Suppressor macrophage (primary cell): ENCODE measurements around the gene CHCHD6.
A peak's percentile ranks its signal among the peaks of the same experiment; 100 is the strongest.

Source experiments
- DNase-seq, 4 experiments: peaks; one replicate each; pipeline ENCODE4 v3.0.0-alpha.2; 2020 to 2022

Gene CHCHD6

GRCh38 chr3:126926684-126927400 is 222.8 kb downstream of the CHCHD6 start:
- peak; percentile 41 to 71 (median 56) for DNase-seq

GRCh38 chr3:126927401-126927750 is 223.3 kb downstream of the CHCHD6 start:
- no peak for DNase-seq

- DNase-seq, result no peak
These were observed 223.8 kb downstream of the CHCHD6 start for GRCh38 chr3:126927846-126928245.

GRCh38 chr3:126928921-126929474 is 225.0 kb downstream of the CHCHD6 start:
- no peak for DNase-seq

- no peak for DNase-seq
These were observed 227.0 kb downstream of the CHCHD6 start for GRCh38 chr3:126930936-126931600.

- DNase-seq, result no peak
These were observed 227.8 kb downstream of the CHCHD6 start for GRCh38 chr3:126931806-126932187.

GRCh38 chr3:126932188-126932931 is 228.3 kb downstream of the CHCHD6 start:
- no peak for DNase-seq

GRCh38 chr3:126934031-126934531 is 230.0 kb downstream of the CHCHD6 start:
- DNase-seq, result no peak

- no peak for DNase-seq
These were observed 231.0 kb downstream of the CHCHD6 start for GRCh38 chr3:126934991-126935390.

GRCh38 chr3:126935756-126936509 is 231.9 kb downstream of the CHCHD6 start:
- peak; percentile 36 to 63 (median 60) for DNase-seq

GRCh38 chr3:126936853-126937425 is 232.9 kb downstream of the CHCHD6 start:
- no peak for DNase-seq

- DNase-seq, result no peak
These were observed 233.5 kb downstream of the CHCHD6 start for GRCh38 chr3:126937533-126937932.

GRCh38 chr3:126937973-126938372 is 233.9 kb downstream of the CHCHD6 start:
- DNase-seq, result no peak

- DNase-seq, result no peak
These were observed 234.7 kb downstream of the CHCHD6 start for GRCh38 chr3:126938520-126939337.

- DNase-seq, result no peak
These were observed 235.3 kb downstream of the CHCHD6 start for GRCh38 chr3:126939338-126939718.

- no peak for DNase-seq
These were observed 235.7 kb downstream of the CHCHD6 start for GRCh38 chr3:126939733-126940132.

- DNase-seq, result no peak
These were observed 237.8 kb downstream of the CHCHD6 start for GRCh38 chr3:126941721-126942270.

GRCh38 chr3:126944089-126944965 is 240.3 kb downstream of the CHCHD6 start:
- no peak for DNase-seq

- DNase-seq, result no peak
These were observed 241.2 kb downstream of the CHCHD6 start for GRCh38 chr3:126945171-126945721.
